GM12874 (cell line): Measurements from ENCODE around the gene USP15.

ENCODE experiments used
- TF ChIP-seq, protein P1 (sequence below): IDR thresholded peaks from 2 replicates; pipeline ENCODE4 v1.5.1; 2011; ENCODE audit warnings: low read depth, mild to moderate bottlenecking, control low read depth, low read length, moderate library complexity; ENCODE audit not compliant: insufficient read depth

The USP15 gene

DNA sequence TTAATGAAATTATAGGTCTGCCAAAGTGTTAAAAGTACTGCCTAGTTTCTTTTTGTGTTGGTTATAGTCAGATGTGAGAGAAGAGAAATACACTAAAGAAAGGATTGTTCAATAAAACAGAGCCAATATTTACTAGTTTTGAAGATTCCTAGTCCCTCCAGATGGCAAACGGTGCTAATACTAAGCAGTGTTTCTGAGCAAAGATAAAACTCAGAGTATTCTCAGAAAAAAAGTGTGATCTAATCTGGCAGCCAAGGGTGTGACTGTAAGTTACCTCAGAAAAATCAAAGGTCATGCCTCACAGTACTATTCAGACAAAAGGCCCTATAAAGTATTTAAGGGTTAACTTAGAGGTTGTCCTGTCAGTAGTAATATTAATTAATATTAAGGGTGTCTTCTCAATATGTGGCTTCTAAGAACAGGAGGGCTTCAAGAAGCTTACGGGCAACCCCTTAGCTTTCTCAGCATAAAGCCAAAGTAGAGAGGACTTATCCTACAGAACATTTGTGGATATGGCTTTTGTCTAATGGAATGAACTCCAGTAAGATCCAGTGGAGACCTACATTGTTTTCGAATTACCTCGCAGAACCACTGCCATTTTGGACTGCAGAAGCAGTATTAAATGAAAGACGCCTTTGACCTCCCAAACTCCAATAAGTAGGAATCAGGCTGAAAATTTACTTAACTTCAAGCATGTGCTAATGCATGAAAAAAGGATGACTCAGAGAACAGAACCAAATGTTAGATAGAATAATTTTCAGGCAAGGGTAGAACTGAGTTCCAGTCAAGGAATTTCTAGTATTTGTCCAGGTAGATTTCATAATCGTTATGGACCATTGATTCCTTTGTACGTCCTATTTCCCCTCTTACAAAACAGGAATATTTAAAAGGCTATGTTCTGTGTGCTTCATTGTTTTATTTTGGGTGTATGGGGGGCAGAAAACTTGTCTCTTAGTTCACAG is 46.6 kb downstream of the USP15 start:
- TF ChIP-seq, protein P1, sequence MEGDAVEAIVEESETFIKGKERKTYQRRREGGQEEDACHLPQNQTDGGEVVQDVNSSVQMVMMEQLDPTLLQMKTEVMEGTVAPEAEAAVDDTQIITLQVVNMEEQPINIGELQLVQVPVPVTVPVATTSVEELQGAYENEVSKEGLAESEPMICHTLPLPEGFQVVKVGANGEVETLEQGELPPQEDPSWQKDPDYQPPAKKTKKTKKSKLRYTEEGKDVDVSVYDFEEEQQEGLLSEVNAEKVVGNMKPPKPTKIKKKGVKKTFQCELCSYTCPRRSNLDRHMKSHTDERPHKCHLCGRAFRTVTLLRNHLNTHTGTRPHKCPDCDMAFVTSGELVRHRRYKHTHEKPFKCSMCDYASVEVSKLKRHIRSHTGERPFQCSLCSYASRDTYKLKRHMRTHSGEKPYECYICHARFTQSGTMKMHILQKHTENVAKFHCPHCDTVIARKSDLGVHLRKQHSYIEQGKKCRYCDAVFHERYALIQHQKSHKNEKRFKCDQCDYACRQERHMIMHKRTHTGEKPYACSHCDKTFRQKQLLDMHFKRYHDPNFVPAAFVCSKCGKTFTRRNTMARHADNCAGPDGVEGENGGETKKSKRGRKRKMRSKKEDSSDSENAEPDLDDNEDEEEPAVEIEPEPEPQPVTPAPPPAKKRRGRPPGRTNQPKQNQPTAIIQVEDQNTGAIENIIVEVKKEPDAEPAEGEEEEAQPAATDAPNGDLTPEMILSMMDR = no peak

DNA sequence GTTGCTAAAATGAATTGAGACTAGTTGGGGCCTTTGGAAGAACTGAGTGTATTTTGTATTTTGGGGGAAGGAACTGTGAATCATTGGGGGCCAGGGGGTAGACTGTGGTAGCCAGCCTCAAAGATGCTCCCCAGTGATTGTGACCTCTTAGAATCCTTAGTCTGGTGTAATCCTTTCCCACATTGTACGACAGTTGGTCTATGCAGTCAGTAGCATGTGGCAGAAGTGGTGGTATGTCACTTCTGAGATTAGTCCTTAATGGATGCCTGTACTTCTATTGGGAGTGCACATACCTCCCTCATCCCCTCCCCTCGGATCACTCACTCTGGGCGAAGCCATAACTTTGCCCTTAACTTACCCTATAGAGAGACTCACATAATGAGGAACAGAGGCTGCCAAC is 48.0 kb downstream of the USP15 start:
- TF ChIP-seq, protein P1 = no peak

DNA sequence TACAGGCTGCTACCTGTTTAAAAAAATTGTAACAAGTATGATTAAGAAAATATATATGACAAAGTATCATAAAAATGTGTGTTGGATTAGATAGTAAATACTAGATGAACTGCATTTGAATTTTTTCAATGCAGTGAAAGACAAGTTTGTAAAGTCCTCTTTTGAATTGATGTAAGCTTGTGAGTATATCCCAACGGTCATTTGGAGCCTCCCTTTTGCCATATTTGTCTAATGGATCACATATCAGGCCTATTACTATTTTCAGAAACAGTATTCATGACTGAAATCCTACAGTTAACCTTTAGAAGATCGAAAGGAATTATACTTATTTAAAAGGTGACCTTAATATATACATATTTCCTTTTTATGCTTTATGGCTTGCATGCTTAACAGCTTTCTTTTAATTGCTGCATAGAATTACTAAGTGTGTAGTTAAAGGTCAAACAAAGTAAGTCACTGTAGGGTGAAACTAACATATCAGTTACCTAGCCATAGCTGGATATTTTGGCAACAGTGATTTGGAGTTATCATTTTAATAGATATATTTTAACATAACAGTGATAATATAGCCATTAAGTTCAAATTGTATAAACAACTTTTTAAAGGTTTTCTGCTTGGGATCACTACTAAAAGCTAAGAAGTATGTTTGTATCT is 53.6 kb downstream of the USP15 start:
- TF ChIP-seq, protein P1 = no peak

DNA sequence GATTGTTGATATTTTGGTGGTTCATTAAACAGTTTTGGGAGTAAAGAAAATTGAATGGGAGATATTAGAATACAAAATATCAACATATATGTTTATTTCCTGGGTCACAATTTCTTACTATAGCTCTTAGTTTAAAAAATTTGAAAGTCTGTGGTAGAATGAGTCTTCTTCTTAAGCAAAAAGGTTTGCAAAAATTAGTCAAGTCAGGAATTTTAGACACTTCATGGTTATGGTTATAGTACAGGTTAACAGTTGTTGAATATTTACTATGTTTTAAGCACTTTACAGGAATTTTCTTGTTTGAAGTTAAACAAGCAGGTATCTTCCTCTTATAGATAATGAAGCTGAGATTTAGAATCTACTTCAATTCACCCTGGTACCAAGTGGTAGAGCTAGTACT is 56.8 kb downstream of the USP15 start:
- TF ChIP-seq, protein P1 = no peak

DNA sequence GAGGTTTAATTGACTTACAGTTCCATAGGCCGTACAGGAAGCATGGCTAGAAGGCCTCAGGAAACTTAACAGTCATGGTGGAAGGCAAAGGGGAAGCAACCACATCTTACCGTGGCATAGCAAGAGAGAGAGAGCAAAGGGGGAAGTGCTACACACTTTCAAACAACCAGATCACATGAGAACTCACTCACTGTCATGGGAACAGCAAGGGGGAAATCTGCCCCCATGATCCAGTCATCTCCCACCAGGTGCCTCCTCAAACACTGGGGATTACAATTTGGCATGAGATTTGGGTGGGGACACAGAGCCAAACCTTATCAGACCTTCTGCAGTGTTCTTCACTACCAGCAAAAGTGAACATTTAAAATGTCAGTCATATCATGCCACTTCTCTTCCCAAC is 58.9 kb downstream of the USP15 start:
- TF ChIP-seq, protein P1 = no peak

DNA sequence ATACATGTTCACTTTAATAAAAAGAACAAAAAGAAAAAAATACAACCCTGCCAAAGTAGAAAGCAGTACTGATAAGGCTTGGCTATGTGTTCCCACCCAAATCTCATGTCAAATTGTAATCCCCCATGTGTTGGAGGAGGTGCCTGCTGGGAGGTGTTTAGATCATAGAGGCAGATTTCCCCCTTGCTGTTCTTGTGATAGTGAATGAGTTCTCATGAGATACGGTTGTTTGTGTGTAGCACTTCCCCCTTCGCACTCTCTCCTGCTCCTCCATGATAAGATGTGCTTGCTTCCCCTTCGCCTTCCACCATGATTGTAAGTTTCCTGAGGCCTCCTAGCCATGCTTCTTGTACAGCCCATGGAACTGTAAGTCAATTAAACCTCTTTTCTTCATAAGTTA is 59.9 kb downstream of the USP15 start:
- TF ChIP-seq, protein P1 = no peak

DNA sequence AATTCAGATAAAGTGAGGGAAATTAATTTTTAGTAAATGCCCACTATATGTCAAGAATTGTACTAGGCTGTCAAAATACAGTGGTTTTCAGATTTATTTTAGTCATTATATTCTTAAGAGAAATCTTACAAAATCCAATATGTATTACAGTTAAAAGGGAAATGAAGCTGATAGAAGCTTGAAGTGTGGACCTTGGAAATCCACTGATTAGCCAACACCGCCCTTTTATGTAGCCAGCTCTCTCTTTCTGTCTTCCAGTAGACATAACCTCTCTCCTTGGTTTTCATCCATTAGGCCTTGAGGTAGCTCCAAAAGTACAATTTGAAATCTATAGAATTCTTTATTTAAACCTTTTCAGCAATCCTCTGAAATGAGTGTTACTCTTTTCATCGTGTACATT is 63.2 kb downstream of the USP15 start:
- TF ChIP-seq, protein P1 = no peak
